GM21423 (cell line): ENCODE data around the gene LRIG1.

Experiments used
- ATAC-seq: cut with Tn5 transposase; IDR thresholded peaks from one replicate; pipeline ENCODE4 v1.9.1; 2021; ENCODE audit warnings: mild to moderate bottlenecking, moderate library complexity; ENCODE audit not compliant: unreplicated experiment

Gene LRIG1

GRCh38 chr3:66489115-66489514, 11.7 kb downstream of the LRIG1 start:
- ATAC-seq: no peak

GRCh38 chr3:66488492-66488891, 12.3 kb downstream of the LRIG1 start:
- ATAC-seq: no peak

GRCh38 chr3:66487465-66487864, 13.4 kb downstream of the LRIG1 start:
- no peak for ATAC-seq

GRCh38 chr3:66486646-66487045, 14.2 kb downstream of the LRIG1 start:
- ATAC-seq: no peak

- ATAC-seq: no peak
These were observed 14.6 kb downstream of the LRIG1 start for GRCh38 chr3:66486202-66486601.

- ATAC-seq: no peak
These were observed 15.4 kb downstream of the LRIG1 start for GRCh38 chr3:66485291-66485968.

- ATAC-seq: no peak
These were observed 16.5 kb downstream of the LRIG1 start for GRCh38 chr3:66484106-66484844.

- ATAC-seq: no peak
These were observed 17.4 kb downstream of the LRIG1 start for GRCh38 chr3:66483409-66483906.

- no peak for ATAC-seq
These were observed 17.8 kb downstream of the LRIG1 start for GRCh38 chr3:66483006-66483405.

GRCh38 chr3:66482018-66482404, 18.8 kb downstream of the LRIG1 start:
- no peak for ATAC-seq

GRCh38 chr3:66481071-66482017, 19.5 kb downstream of the LRIG1 start:
- peak; percentile 16 for ATAC-seq

GRCh38 chr3:66480666-66481065, 20.2 kb downstream of the LRIG1 start:
- peak; percentile 37 for ATAC-seq

GRCh38 chr3:66479532-66479947, 21.3 kb downstream of the LRIG1 start:
- ATAC-seq: peak; percentile 20

GRCh38 chr3:66478960-66479359, 21.9 kb downstream of the LRIG1 start:
- no peak for ATAC-seq

GRCh38 chr3:66477856-66478255, 23.0 kb downstream of the LRIG1 start:
- no peak for ATAC-seq

GRCh38 chr3:66476852-66477381, 23.9 kb downstream of the LRIG1 start:
- no peak for ATAC-seq

- ATAC-seq: no peak
These were observed 25.3 kb downstream of the LRIG1 start for GRCh38 chr3:66475386-66476020.

GRCh38 chr3:66473692-66474091, 27.1 kb downstream of the LRIG1 start:
- ATAC-seq: no peak

- ATAC-seq: no peak
These were observed 27.6 kb downstream of the LRIG1 start for GRCh38 chr3:66473181-66473580.

GRCh38 chr3:66472313-66473134, 28.3 kb downstream of the LRIG1 start:
- peak; percentile 57 for ATAC-seq
